K562 (cell line): ENCODE measurements around the gene NUCKS1. TPM values are rescaled to one million over a fixed set of nuclear protein-coding genes. Genes with fewer than 3 reads are reported as not detected.

Experiments used
- ASH1L ChIP-seq: fragments of 450-650 bp; IDR thresholded peaks from 2 replicates; pipeline ENCODE4 v1.6.1; 2018; ENCODE audit warnings: borderline replicate concordance, mild to moderate bottlenecking, low read depth; ENCODE audit not compliant: partially characterized antibody
- BCOR ChIP-seq: fragments of 450-650 bp; IDR thresholded peaks from 2 replicates; pipeline ENCODE4 v1.6.1; 2016
- CHD2 ChIP-seq: IDR thresholded peaks from 2 replicates; pipeline ENCODE4 v1.6.1; 2011; ENCODE audit warnings: low read depth, low read length
- E2F1 ChIP-seq: sonication (generic); formaldehyde crosslinking; IDR thresholded peaks from 2 replicates; pipeline ENCODE4 v1.8.1; 2023; ENCODE audit warnings: mild to moderate bottlenecking, missing genetic modification reagents, moderate library complexity
- ETS2 ChIP-seq: IDR thresholded peaks from 2 replicates; pipeline ENCODE4 v1.6.1; 2016; ENCODE audit warnings: borderline replicate concordance, missing genetic modification characterization, mild to moderate bottlenecking, moderate library complexity, missing compliant biosample characterization; ENCODE audit not compliant: poor library complexity, severe bottlenecking
- FOXK1 ChIP-seq: sonication (generic); formaldehyde crosslinking; IDR thresholded peaks from 2 replicates; pipeline ENCODE4 v1.8.0; 2022; ENCODE audit warnings: missing genetic modification reagents, mild to moderate bottlenecking, borderline replicate concordance
- HCFC1 ChIP-seq: IDR thresholded peaks from 2 replicates; pipeline ENCODE4 v1.6.1; 2012; ENCODE audit warnings: low read depth, low read length, improper control_type of control experiment
- HIVEP1 ChIP-seq: fragments of 250-450 bp; sonication (Bioruptor Pico); IDR thresholded peaks from 2 replicates; pipeline ENCODE4 v1.4.0; 2020; ENCODE audit warnings: mild to moderate bottlenecking
- PML ChIP-seq: IDR thresholded peaks from 2 replicates; pipeline ENCODE4 v1.6.1; 2012; ENCODE audit warnings: low read length, inconsistent platforms
- TBP ChIP-seq: optimal IDR thresholded peaks from 2 replicates; pipeline ENCODE3; 2011; ENCODE audit warnings: low read depth, low read length, improper control_type of control experiment
- polyA plus RNA-seq, 8 experiments: library from polyadenylated mRNA; depleted of rRNA in 4 of 8; stranded (reverse) in 5 of 8; unstranded in 3 of 8; fragments of >200 nt; fragmentation: Nextera tagmentation in 2 of 8; fragmentation: Illumina TruSeq in 1 of 8; extraction: Ambion mirVana in 2 of 8; extraction: Trizol in 1 of 8; gene quantifications; 2 replicates each; pipeline versions ENCODE4 v1.2.1 to v1.2.3, GENCODE V29; 2011 to 2014; ENCODE audit warnings: inconsistent platforms in 1 of 8, missing spikeins in 1 of 8
- total RNA-seq, 7 experiments: library from RNA; depleted of rRNA in 6 of 7; stranded (reverse); fragments of >200 nt in 6 of 7; fragmentation: Illumina TruSeq in 2 of 7; extraction: Trizol in 2 of 7; gene quantifications; 2 replicates each; pipeline versions ENCODE4 v1.2.1 to v1.2.3, GENCODE V29; 2011 to 2021; ENCODE audit warnings: low replicate concordance in 1 of 7
- TF ChIP-seq, protein P1 (sequence below): fragments of 450-650 bp; formaldehyde crosslinking; IDR thresholded peaks from 2 replicates; pipeline ENCODE4 v1.4.0; 2020; ENCODE audit warnings: mild to moderate bottlenecking, moderate library complexity
- TF ChIP-seq, protein P2 (sequence below): sonication (generic); formaldehyde crosslinking; IDR thresholded peaks from 2 replicates; pipeline ENCODE4 v1.8.1; 2023; ENCODE audit warnings: mild to moderate bottlenecking, missing genetic modification reagents
- TF ChIP-seq, protein P3 (sequence below): IDR thresholded peaks from 2 replicates; pipeline ENCODE4 v1.6.1; 2011; ENCODE audit warnings: borderline replicate concordance, low read depth, mild to moderate bottlenecking, moderate library complexity, low read length; ENCODE audit not compliant: insufficient read depth, poor library complexity, severe bottlenecking
- TF ChIP-seq, protein P4 (sequence below): sonication (generic); formaldehyde crosslinking; IDR thresholded peaks from 2 replicates; pipeline ENCODE4 v1.9.0; 2022; ENCODE audit warnings: mild to moderate bottlenecking, missing genetic modification reagents
- TF ChIP-seq, protein P5 (sequence below): fragments of 250-450 bp; sonication (Bioruptor Pico); IDR thresholded peaks from 2 replicates; pipeline ENCODE4 v1.6.1; 2021; ENCODE audit warnings: mild to moderate bottlenecking
- TF ChIP-seq, protein P6 (sequence below): fragments of 250-450 bp; sonication (Bioruptor Pico); IDR thresholded peaks from 2 replicates; pipeline ENCODE4 v1.5.0; 2020; ENCODE audit warnings: mild to moderate bottlenecking

Gene NUCKS1
- total and polyA plus RNA-seq, 9 of the 15 experiments (the other 6 are each of a cell fraction or from before 2014, with no cell fraction given), result 66.7 to 244 (median 149) TPM

DNA sequence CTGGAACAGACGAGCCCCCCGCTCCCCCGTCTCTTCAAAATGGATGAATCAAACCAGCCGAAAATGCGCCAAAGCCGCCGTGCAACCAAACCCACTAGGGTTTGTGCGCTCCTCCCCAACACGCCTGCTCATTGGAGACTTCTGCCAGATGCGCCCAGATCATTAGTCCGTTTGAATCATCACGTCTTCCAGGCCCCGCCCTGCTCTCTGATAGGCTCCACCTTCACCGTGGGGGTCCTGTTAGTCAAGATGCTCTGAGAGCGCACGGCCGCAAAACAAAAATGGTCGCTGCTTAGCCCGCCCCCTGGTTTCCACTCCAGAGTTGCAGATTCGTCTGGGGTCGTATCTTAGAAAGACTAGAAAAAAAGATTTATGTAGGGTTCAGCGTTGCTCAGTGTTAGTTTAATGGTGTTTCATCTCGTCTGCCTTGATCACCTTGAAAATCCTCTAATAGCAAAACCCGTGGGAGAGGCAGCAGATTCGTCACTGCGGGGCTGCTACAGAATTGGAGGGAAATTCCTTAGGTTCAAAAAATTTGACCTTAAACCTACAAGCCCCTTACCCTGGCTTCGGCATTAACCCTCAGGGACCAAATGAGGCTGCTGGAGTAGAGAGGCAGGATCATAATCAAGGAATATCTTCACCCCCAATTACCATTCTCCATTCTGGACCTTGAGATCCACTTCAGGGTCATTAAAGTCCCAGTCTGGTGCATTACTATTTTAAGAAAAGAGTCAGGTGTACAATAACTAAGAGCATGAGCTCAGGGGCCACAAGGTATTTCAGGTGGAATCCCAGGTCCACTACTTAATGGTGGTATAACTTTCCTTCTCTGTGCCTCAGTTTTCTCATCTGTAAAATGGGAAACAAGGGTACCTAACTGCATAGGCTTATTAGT is at the start of gene NUCKS1 (continued):
- TF ChIP-seq, protein P1, sequence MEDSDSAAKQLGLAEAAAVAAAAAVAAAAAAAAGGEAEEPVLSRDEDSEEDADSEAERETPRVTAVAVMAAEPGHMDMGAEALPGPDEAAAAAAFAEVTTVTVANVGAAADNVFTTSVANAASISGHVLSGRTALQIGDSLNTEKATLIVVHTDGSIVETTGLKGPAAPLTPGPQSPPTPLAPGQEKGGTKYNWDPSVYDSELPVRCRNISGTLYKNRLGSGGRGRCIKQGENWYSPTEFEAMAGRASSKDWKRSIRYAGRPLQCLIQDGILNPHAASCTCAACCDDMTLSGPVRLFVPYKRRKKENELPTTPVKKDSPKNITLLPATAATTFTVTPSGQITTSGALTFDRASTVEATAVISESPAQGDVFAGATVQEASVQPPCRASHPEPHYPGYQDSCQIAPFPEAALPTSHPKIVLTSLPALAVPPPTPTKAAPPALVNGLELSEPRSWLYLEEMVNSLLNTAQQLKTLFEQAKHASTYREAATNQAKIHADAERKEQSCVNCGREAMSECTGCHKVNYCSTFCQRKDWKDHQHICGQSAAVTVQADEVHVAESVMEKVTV, result 0 out of 2 replicates have a peak, but pooled peaks have one; percentile 18
- TF ChIP-seq, protein P2, sequence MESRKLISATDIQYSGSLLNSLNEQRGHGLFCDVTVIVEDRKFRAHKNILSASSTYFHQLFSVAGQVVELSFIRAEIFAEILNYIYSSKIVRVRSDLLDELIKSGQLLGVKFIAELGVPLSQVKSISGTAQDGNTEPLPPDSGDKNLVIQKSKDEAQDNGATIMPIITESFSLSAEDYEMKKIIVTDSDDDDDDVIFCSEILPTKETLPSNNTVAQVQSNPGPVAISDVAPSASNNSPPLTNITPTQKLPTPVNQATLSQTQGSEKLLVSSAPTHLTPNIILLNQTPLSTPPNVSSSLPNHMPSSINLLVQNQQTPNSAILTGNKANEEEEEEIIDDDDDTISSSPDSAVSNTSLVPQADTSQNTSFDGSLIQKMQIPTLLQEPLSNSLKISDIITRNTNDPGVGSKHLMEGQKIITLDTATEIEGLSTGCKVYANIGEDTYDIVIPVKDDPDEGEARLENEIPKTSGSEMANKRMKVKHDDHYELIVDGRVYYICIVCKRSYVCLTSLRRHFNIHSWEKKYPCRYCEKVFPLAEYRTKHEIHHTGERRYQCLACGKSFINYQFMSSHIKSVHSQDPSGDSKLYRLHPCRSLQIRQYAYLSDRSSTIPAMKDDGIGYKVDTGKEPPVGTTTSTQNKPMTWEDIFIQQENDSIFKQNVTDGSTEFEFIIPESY (CRISPR knock-in tag), result peak; percentile 32; the same call in 1 of the 2 replicates
- TF ChIP-seq ASH1L (peak; percentile 98), HIVEP1 (CRISPR knock-in tag) (peak; percentile 28; the same call in 1 of the 2 replicates), TBP (peak; percentile 90), E2F1 (CRISPR knock-in tag) (peak; percentile 94), CHD2 (peak; percentile 71), FOXK1 (0 out of 2 replicates have a peak, but pooled peaks have one; percentile 13), HCFC1 (peak; percentile 69), ETS2 (tag) (peak; percentile 65), PML (peak; percentile 46), BCOR (peak; percentile 100)
- TF ChIP-seq, protein P3, sequence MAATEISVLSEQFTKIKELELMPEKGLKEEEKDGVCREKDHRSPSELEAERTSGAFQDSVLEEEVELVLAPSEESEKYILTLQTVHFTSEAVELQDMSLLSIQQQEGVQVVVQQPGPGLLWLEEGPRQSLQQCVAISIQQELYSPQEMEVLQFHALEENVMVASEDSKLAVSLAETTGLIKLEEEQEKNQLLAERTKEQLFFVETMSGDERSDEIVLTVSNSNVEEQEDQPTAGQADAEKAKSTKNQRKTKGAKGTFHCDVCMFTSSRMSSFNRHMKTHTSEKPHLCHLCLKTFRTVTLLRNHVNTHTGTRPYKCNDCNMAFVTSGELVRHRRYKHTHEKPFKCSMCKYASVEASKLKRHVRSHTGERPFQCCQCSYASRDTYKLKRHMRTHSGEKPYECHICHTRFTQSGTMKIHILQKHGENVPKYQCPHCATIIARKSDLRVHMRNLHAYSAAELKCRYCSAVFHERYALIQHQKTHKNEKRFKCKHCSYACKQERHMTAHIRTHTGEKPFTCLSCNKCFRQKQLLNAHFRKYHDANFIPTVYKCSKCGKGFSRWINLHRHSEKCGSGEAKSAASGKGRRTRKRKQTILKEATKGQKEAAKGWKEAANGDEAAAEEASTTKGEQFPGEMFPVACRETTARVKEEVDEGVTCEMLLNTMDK, result no peak
- TF ChIP-seq, protein P4, sequence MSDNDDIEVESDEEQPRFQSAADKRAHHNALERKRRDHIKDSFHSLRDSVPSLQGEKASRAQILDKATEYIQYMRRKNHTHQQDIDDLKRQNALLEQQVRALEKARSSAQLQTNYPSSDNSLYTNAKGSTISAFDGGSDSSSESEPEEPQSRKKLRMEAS (CRISPR knock-in tag), result peak; percentile 60
- TF ChIP-seq, protein P5, sequence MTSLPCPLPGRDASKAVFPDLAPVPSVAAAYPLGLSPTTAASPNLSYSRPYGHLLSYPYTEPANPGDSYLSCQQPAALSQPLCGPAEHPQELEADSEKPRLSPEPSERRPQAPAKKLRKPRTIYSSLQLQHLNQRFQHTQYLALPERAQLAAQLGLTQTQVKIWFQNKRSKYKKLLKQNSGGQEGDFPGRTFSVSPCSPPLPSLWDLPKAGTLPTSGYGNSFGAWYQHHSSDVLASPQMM (CRISPR knock-in tag), result no peak
- TF ChIP-seq, protein P6, sequence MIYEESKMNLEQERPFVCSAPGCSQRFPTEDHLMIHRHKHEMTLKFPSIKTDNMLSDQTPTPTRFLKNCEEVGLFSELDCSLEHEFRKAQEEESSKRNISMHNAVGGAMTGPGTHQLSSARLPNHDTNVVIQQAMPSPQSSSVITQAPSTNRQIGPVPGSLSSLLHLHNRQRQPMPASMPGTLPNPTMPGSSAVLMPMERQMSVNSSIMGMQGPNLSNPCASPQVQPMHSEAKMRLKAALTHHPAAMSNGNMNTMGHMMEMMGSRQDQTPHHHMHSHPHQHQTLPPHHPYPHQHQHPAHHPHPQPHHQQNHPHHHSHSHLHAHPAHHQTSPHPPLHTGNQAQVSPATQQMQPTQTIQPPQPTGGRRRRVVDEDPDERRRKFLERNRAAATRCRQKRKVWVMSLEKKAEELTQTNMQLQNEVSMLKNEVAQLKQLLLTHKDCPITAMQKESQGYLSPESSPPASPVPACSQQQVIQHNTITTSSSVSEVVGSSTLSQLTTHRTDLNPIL (CRISPR knock-in tag), result 0 out of 2 replicates have a peak, but pooled peaks have one; percentile 16
